HUES48 (cell line): ENCODE results near the gene GCNA.

ENCODE experiments used
- H3K27ac ChIP-seq: one replicate; pipeline ENCODE4 v1.7.0; 2013; ENCODE audit warnings: low read depth, low read length, inconsistent platforms
- H3K27me3 ChIP-seq: 2 replicates; pipeline ENCODE4 v1.6.1; 2013; ENCODE audit warnings: mild to moderate bottlenecking, low read length; ENCODE audit not compliant: control insufficient read depth, insufficient read depth
- H3K36me3 ChIP-seq: 2 replicates; pipeline ENCODE4 v1.6.1; 2013; ENCODE audit warnings: low read length; ENCODE audit not compliant: control insufficient read depth, insufficient read depth
- H3K4me1 ChIP-seq: 2 replicates; pipeline ENCODE4 v1.6.1; 2013; ENCODE audit warnings: mild to moderate bottlenecking, low read length; ENCODE audit not compliant: control insufficient read depth, insufficient read depth
- H3K4me3 ChIP-seq: 2 replicates; pipeline ENCODE4 v1.5.1; 2013; ENCODE audit warnings: mild to moderate bottlenecking, low read depth, low read length
- H3K9ac ChIP-seq: 2 replicates; pipeline ENCODE4 v1.6.1; 2013; ENCODE audit warnings: mild to moderate bottlenecking, low read depth, low read length, moderate library complexity
- H3K9me3 ChIP-seq: 2 replicates; pipeline ENCODE4 v1.6.1; 2013; ENCODE audit warnings: low read length; ENCODE audit not compliant: control insufficient read depth, insufficient read depth

GCNA gene

GRCh38 chrX:71541210-71542022, 36.8 kb upstream of the GCNA start:
- Histone ChIP-seq H3K27me3 (no peaks in the 10 kb centered on the region), H3K36me3 (peaks cover 62% of the 10 kb centered on the region), H3K4me3 (no peak overlapping the region), H3K9me3 (peaks cover 37% of the 10 kb centered on the region), H3K9ac (no peak overlapping the region), H3K27ac (no peak overlapping the region), H3K4me1 (peaks cover 9% of the 10 kb centered on the region; the same call in 1 of the 2 replicates)

DNA sequence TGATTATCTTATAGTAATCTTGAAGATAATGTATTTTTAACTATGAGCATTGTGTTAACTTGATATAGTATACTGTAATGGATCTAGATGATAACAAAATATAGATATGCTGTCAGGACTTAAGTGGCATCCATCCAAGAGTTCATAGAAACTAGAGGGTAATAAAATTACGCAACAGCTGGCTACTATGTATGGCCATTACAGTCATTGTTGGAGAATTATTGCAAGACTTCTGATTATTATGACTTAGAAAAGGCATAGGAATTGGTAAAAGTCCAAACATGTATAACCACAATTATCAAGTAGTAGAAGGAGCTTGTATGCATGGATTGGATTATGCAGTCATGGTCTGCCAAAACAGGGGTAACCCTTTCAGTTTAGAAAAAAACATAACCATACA, 35.8 kb upstream of the GCNA start:
- peaks cover 39% of the 10 kb centered on the region for H3K9me3 ChIP-seq
- H3K4me3 ChIP-seq: no peak overlapping the region
- H3K36me3 ChIP-seq: peaks cover 69% of the 10 kb centered on the region
- no peak overlapping the region for H3K9ac ChIP-seq
- H3K4me1 ChIP-seq: peaks cover 9% of the 10 kb centered on the region; the same call in 1 of the 2 replicates
- H3K27ac ChIP-seq: no peak overlapping the region
- H3K27me3 ChIP-seq: no peaks in the 10 kb centered on the region

DNA sequence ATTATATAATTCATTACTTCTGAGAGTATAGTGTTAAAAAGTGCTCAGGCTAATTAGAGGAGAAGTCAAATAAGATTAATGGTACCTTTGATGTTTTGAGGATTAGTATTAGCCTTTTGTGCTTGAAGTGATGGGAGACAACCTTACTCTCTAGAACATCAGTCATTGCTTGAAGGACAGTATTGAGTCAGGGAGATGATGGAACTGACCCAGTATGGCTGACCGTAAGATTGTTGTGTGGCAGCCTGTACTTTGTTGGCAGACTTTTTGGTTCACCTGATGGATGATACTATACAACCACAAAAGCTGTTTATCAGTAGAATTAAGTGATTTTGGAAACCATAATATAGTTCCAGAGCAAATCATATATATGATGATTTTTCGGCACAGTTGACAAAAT, 35.4 kb upstream of the GCNA start:
- H3K27ac ChIP-seq: no peak overlapping the region
- H3K27me3 ChIP-seq: no peaks in the 10 kb centered on the region
- H3K36me3 ChIP-seq: peaks cover 69% of the 10 kb centered on the region

GRCh38 chrX:71543316-71543715, 34.9 kb upstream of the GCNA start:
- no peak overlapping the region for H3K27ac ChIP-seq
- peaks cover 69% of the 10 kb centered on the region for H3K36me3 ChIP-seq
- no peak overlapping the region for H3K9ac ChIP-seq
- H3K4me3 ChIP-seq: no peak overlapping the region
- peaks cover 9% of the 10 kb centered on the region; the same call in 1 of the 2 replicates for H3K4me1 ChIP-seq
- peaks cover 36% of the 10 kb centered on the region for H3K9me3 ChIP-seq
- no peaks in the 10 kb centered on the region for H3K27me3 ChIP-seq

More for the DNA sequence above, 35.4 kb upstream of the GCNA start:
- Histone ChIP-seq H3K9me3 (peaks cover 36% of the 10 kb centered on the region), H3K4me3 (no peak overlapping the region), H3K9ac (no peak overlapping the region), H3K4me1 (peaks cover 9% of the 10 kb centered on the region; the same call in 1 of the 2 replicates)

DNA sequence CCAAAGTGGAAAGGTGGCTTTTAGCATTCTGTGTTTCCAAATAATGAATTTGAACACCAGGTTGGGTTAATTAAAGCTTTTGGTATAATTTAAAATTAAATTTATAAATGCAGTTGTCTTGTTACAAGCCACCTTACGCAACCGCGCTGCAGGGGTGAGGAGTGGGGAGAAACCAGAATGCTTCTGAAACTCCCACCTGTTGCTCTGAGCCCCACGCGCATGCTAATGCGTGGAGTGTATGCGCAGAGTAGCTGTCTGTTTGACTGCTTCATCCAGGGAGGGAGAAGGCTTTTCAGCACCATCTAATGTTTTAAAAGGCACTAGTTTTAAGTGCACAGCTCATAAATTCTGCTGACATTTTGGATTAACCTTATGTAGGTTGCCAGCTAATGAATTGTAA, 32.9 kb upstream of the GCNA start:
- Histone ChIP-seq H3K9ac (no peak overlapping the region), H3K36me3 (peaks cover 73% of the 10 kb centered on the region), H3K27me3 (no peaks in the 10 kb centered on the region), H3K4me1 (peaks cover 9% of the 10 kb centered on the region; the same call in 1 of the 2 replicates), H3K4me3 (no peak overlapping the region), H3K27ac (no peak overlapping the region), H3K9me3 (peaks cover 39% of the 10 kb centered on the region)

GRCh38 chrX:71546879-71547278, 31.4 kb upstream of the GCNA start:
- Histone ChIP-seq H3K9me3 (peaks cover 42% of the 10 kb centered on the region), H3K27me3 (no peaks in the 10 kb centered on the region), H3K27ac (no peak overlapping the region), H3K4me3 (no peak overlapping the region), H3K36me3 (peaks cover 76% of the 10 kb centered on the region), H3K9ac (no peak overlapping the region), H3K4me1 (no peaks in the 10 kb centered on the region)

GRCh38 chrX:71547339-71547738, 30.9 kb upstream of the GCNA start:
- Histone ChIP-seq H3K36me3 (peaks cover 75% of the 10 kb centered on the region), H3K27me3 (no peaks in the 10 kb centered on the region)

GRCh38 chrX:71549986-71550385, 28.3 kb upstream of the GCNA start:
- peaks cover 81% of the 10 kb centered on the region for H3K36me3 ChIP-seq
- H3K9me3 ChIP-seq: peaks cover 37% of the 10 kb centered on the region
- no peak overlapping the region for H3K27ac ChIP-seq
- H3K27me3 ChIP-seq: no peaks in the 10 kb centered on the region
- no peak overlapping the region for H3K4me3 ChIP-seq
- H3K9ac ChIP-seq: no peak overlapping the region
- no peaks in the 10 kb centered on the region for H3K4me1 ChIP-seq

More at GRCh38 chrX:71547339-71547738, 30.9 kb upstream of the GCNA start:
- Histone ChIP-seq H3K4me1 (no peaks in the 10 kb centered on the region), H3K9me3 (peaks cover 42% of the 10 kb centered on the region), H3K27ac (no peak overlapping the region), H3K4me3 (no peak overlapping the region), H3K9ac (no peak overlapping the region)

GRCh38 chrX:71550578-71550977, 27.7 kb upstream of the GCNA start:
- H3K36me3 ChIP-seq: peaks cover 81% of the 10 kb centered on the region
- H3K9ac ChIP-seq: no peak overlapping the region
- no peak overlapping the region for H3K4me3 ChIP-seq
- H3K27ac ChIP-seq: no peak overlapping the region
- no peaks in the 10 kb centered on the region for H3K27me3 ChIP-seq
- no peaks in the 10 kb centered on the region for H3K4me1 ChIP-seq
- peaks cover 36% of the 10 kb centered on the region for H3K9me3 ChIP-seq

DNA sequence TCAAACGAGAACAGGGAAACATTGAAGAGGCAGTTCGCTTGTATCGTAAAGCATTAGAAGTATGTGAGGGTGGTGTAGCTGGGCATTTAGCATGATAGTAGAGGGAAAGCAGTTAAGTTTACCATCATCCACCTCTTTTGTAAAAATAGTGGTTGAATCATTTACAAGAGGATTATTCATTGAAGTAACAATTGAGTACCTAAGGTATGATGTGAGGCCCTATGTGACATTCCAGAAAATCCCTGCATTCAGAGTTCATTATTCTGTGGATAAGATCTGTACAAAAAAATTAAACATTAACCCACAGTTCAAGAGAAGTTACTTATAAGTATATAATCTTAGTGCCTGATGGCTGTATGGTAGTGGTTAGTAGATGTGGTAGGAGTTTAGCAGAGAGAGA, 22.2 kb upstream of the GCNA start:
- no peak overlapping the region for H3K4me3 ChIP-seq
- H3K9me3 ChIP-seq: peaks cover 32% of the 10 kb centered on the region
- H3K27ac ChIP-seq: no peak overlapping the region
- no peaks in the 10 kb centered on the region for H3K4me1 ChIP-seq
- H3K9ac ChIP-seq: no peak overlapping the region
- no peaks in the 10 kb centered on the region for H3K27me3 ChIP-seq
- peaks cover 80% of the 10 kb centered on the region for H3K36me3 ChIP-seq

GRCh38 chrX:71558920-71559319, 19.3 kb upstream of the GCNA start:
- no peaks in the 10 kb centered on the region for H3K27me3 ChIP-seq

More at GRCh38 chrX:71558920-71559319, 19.3 kb upstream of the GCNA start:
- Histone ChIP-seq H3K4me3 (no peak overlapping the region), H3K9ac (no peak overlapping the region), H3K36me3 (peaks cover 92% of the 10 kb centered on the region), H3K4me1 (no peaks in the 10 kb centered on the region), H3K27ac (no peak overlapping the region), H3K9me3 (peaks cover 52% of the 10 kb centered on the region)
